Progenitor cell of endocrine pancreas (in vitro differentiated cells): ENCODE results near the gene FBXL7. TPM values are rescaled to one million over a fixed set of nuclear protein-coding genes. Genes with fewer than 3 reads are reported as not detected.

Experiments
- DNase-seq: peaks from one replicate; pipeline ENCODE4 v3.0.0; 2021; ENCODE audit warnings: low spot score; ENCODE audit not compliant: unreplicated experiment
- H3K27ac Mint-ChIP-seq: 2 replicates; pipeline ENCODE4 v1.8.0; 2021; ENCODE audit warnings: mild to moderate bottlenecking, moderate library complexity, mixed read lengths
- H3K27me3 Mint-ChIP-seq: 2 replicates; pipeline ENCODE4 v1.8.0; 2021; ENCODE audit warnings: mixed read lengths
- H3K36me3 Mint-ChIP-seq: 2 replicates; pipeline ENCODE4 v1.8.0; 2022; ENCODE audit warnings: mixed read lengths; ENCODE audit not compliant: insufficient read depth
- H3K4me1 Mint-ChIP-seq: 2 replicates; pipeline ENCODE4 v1.8.0; 2021; ENCODE audit warnings: low read depth, mixed read lengths
- H3K4me3 Mint-ChIP-seq: 2 replicates; pipeline ENCODE4 v1.8.0; 2021; ENCODE audit warnings: low read depth, mild to moderate bottlenecking, moderate library complexity, mixed read lengths
- H3K9me3 Mint-ChIP-seq: 2 replicates; pipeline ENCODE4 v1.8.0; 2021; ENCODE audit warnings: low read depth, mixed read lengths
- CTCF ChIP-seq: fragments of 200-600 bp; sonication (generic); IDR thresholded peaks from one replicate; pipeline ENCODE4 v1.5.0; 2021; ENCODE audit warnings: antibody characterized with exemption, mild to moderate bottlenecking; ENCODE audit not compliant: unreplicated experiment
- total RNA-seq: library from RNA; stranded (reverse); gene quantifications from 2 replicates; pipeline ENCODE4 v1.2.1, GENCODE V29; 2021

The FBXL7 gene
- total RNA-seq, 1 donor from 2014 or later, result 15.4 TPM

- Mint-ChIP-seq H3K4me3 (no peak overlapping the region), H3K4me1 (no peaks in the 10 kb centered on the region), H3K9me3 (peaks cover 7% of the 10 kb centered on the region), H3K36me3 (no peaks in the 10 kb centered on the region), H3K27me3 (no peaks in the 10 kb centered on the region), H3K27ac (no peak overlapping the region)
- DNase-seq, result no peak
- TF ChIP-seq CTCF, result no peak
Measured at GRCh38 chr5:15835514-15835913, 335.5 kb downstream of the FBXL7 start.

- no peak overlapping the region for H3K4me3 Mint-ChIP-seq
- peaks cover 3% of the 10 kb centered on the region for H3K36me3 Mint-ChIP-seq
Measured at GRCh38 chr5:15837551-15838289, 337.7 kb downstream of the FBXL7 start.

GRCh38 chr5:15844253-15844652 is 344.3 kb downstream of the FBXL7 start:
- Mint-ChIP-seq H3K36me3 (peaks cover 3% of the 10 kb centered on the region), H3K27ac (no peak overlapping the region), H3K27me3 (no peaks in the 10 kb centered on the region), H3K9me3 (peaks cover 14% of the 10 kb centered on the region), H3K4me1 (no peaks in the 10 kb centered on the region), H3K4me3 (no peak overlapping the region)
- no peak for TF ChIP-seq CTCF
- no peak for DNase-seq

More at GRCh38 chr5:15837551-15838289, 337.7 kb downstream of the FBXL7 start:
- H3K9me3 Mint-ChIP-seq, result peaks cover 18% of the 10 kb centered on the region
- no peak for DNase-seq
- no peak for TF ChIP-seq CTCF
- H3K4me1 Mint-ChIP-seq, result no peaks in the 10 kb centered on the region
- no peaks in the 10 kb centered on the region for H3K27me3 Mint-ChIP-seq
- H3K27ac Mint-ChIP-seq, result no peak overlapping the region

- Mint-ChIP-seq H3K27ac (no peak overlapping the region), H3K9me3 (peaks cover 14% of the 10 kb centered on the region), H3K4me3 (no peak overlapping the region), H3K27me3 (no peaks in the 10 kb centered on the region), H3K36me3 (peaks cover 3% of the 10 kb centered on the region), H3K4me1 (no peaks in the 10 kb centered on the region)
- no peak for DNase-seq
- no peak for TF ChIP-seq CTCF
Measured at GRCh38 chr5:15844871-15845270, 344.9 kb downstream of the FBXL7 start.

- H3K4me3 Mint-ChIP-seq, result no peak overlapping the region
- no peak for DNase-seq
- TF ChIP-seq CTCF, result no peak
- no peaks in the 10 kb centered on the region for H3K27me3 Mint-ChIP-seq
- no peaks in the 10 kb centered on the region for H3K36me3 Mint-ChIP-seq
- peaks cover 2% of the 10 kb centered on the region for H3K9me3 Mint-ChIP-seq
- peaks cover 2% of the 10 kb centered on the region for H3K4me1 Mint-ChIP-seq
- no peak overlapping the region for H3K27ac Mint-ChIP-seq
Measured at GRCh38 chr5:15850536-15850935, 350.6 kb downstream of the FBXL7 start.
